ENCODE measurements around the gene DOK3.

The DOK3 gene

DNA sequence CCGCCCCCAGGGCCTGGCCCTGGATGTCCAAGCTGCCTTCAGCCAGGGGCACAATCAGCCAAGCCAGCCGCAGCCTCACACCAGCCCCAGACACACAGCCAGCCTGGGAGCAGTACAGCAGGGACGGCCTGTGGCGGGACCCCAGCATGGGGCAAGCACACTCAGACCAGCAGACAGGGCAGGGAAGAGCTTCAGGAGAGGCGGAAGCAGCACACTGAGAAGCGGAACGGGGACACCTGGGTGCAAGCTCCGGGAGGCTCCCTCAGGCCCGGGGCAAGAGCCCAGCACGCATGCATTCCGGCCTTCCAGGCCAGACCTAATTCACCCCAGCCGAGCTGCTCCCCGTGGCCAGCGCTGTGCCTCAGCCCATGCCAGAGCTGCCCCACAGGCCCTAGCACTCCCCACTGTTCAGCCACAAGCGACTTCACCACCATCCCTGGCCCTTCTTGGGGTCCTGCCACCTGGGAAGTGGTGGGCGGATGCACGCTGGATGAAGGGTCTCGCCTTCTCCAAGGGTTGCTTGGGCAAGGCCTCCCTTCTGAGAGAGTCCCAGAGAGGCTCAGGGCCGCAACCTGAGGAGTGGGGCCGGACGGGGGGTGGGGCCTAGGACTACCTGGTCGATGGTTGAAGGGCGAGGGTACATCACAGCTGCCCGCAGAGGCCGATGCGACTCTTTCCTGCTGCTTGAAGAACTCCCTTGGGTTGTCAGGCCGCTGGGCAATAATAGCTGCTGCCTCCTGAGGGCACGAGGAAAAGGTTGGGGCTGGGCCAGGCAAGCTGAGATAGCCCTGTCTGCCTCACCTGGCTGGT lies 49.6 kb downstream of the DOK3 start:
- DNase-seq (ENCODE audit: extremely low spot score): no peak
- CTCF ChIA-PET: interaction anchor here (0.9 to 8.5 kb wide), 10 partner anchors 8 to 347 kb away, joined by 3 to 123 read pairs (median 3); no protein-coding TSS in a partner anchor
- TF ChIP-seq, protein P1, sequence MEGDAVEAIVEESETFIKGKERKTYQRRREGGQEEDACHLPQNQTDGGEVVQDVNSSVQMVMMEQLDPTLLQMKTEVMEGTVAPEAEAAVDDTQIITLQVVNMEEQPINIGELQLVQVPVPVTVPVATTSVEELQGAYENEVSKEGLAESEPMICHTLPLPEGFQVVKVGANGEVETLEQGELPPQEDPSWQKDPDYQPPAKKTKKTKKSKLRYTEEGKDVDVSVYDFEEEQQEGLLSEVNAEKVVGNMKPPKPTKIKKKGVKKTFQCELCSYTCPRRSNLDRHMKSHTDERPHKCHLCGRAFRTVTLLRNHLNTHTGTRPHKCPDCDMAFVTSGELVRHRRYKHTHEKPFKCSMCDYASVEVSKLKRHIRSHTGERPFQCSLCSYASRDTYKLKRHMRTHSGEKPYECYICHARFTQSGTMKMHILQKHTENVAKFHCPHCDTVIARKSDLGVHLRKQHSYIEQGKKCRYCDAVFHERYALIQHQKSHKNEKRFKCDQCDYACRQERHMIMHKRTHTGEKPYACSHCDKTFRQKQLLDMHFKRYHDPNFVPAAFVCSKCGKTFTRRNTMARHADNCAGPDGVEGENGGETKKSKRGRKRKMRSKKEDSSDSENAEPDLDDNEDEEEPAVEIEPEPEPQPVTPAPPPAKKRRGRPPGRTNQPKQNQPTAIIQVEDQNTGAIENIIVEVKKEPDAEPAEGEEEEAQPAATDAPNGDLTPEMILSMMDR (IDR thresholded peaks at IDR 0.05; ENCODE audit: control extremely low read depth, extremely low read depth, low read depth, missing control alignments): no peak
- POLR2A ChIA-PET: interaction anchor here (0.8 kb wide), 1 partner anchor 15 kb away, joined by 3 read pairs; no protein-coding TSS in a partner anchor

DNA sequence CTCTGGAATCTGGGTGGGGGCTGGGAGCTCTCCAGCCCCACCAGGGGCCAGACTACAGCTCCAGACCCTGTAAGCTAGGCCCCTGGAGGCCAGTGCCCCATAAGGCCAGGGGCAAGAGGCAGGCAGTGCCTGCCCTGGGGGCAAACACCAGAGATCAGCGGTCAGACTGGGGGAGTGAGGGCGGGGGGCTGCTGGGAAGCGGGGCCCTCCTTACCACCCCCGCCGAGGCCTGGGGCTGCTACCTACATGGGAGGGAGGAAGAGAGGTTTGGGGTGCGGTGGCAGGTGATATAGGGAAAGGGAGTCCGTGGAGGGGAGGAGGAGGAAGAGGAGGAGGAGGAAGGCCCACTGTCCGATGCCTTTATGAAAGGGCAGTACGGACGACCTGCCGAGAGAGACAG lies 50.3 kb downstream of the DOK3 start:
- TF ChIP-seq, protein P1 (IDR thresholded peaks at IDR 0.05; ENCODE audit: control extremely low read depth, extremely low read depth, low read depth, missing control alignments): no peak
- POLR2A ChIA-PET: interaction anchor here (0.8 kb wide), 1 partner anchor 16 kb away, joined by 3 read pairs; no protein-coding TSS in a partner anchor
- DNase-seq (ENCODE audit: extremely low spot score): no peak
- CTCF ChIA-PET: interaction anchor here (1.0 to 8.5 kb wide), 8 partner anchors 9 to 346 kb away, joined by 3 to 123 read pairs (median 4); partner anchors contain the start of gene DOK3

- ChIA-PET POLR2A (no interaction called here), CTCF (interaction anchor here (1.0 to 8.5 kb wide), 7 partner anchors 9 to 346 kb away, joined by 3 to 123 read pairs (median 19); partner anchors contain the start of gene DOK3)
- no peak for DNase-seq (ENCODE audit: extremely low spot score)
- TF ChIP-seq, protein P1 (IDR thresholded peaks at IDR 0.05; ENCODE audit: control extremely low read depth, extremely low read depth, low read depth, missing control alignments): no peak
Observed at GRCh38 chr5:177458912-177459350, 50.7 kb downstream of the DOK3 start.

DNA sequence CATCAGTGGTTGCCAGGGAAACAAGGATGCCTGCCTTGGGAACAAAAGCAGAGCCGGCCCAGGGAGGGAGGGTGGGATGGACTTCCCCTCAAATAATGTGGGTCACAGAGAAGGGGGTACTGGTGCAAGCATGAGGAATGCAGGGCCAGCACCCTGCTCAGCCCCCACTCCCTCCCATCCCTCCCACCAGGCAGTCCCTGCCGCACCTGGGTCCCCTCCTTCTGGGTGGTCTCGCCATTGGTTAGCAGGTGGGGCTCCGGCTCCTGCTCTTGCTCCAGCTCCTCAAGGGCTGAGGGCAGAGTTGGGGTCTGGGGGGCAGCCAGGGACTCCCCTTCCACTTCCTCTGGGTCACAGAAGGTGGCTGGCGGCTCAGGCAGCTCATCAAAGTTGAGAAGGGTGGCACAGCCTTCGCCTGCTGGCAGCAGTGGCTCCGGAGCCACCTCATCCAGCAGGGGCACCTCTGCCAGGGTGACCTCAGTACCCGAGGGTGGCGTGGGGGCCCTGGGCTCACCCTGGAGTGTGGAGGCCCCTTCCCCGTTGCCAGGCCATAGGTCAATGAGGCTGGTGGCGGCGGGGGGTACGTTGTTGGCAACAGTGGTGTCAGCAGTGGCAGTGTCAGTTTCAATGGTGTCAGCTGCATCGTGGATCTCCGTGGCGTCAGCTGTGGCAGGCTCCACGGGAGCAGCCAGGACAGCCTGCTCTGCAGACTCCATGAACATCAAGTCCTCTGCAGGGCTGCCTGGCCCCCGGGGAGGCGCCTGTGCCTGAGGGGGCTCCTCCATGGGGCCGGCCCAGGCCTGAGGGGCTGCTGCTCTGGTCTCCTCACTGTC lies 51.6 kb downstream of the DOK3 start:
- TF ChIP-seq, protein P1 (IDR thresholded peaks at IDR 0.05; ENCODE audit: control extremely low read depth, extremely low read depth, low read depth, missing control alignments): no peak
- ChIA-PET CTCF (interaction anchor here (1.0 to 15.6 kb wide), 36 partner anchors 10 to 347 kb away, joined by 3 to 285 read pairs (median 6); partner anchors contain the start of genes DOK3, GRK6, MXD3 and PFN3), POLR2A (interaction anchor here (0.7 to 0.9 kb wide), 2 partner anchors 32 to 372 kb away, joined by 3 read pairs; partner anchors contain the start of gene GRK6)
- no peak for DNase-seq (ENCODE audit: extremely low spot score)

DNA sequence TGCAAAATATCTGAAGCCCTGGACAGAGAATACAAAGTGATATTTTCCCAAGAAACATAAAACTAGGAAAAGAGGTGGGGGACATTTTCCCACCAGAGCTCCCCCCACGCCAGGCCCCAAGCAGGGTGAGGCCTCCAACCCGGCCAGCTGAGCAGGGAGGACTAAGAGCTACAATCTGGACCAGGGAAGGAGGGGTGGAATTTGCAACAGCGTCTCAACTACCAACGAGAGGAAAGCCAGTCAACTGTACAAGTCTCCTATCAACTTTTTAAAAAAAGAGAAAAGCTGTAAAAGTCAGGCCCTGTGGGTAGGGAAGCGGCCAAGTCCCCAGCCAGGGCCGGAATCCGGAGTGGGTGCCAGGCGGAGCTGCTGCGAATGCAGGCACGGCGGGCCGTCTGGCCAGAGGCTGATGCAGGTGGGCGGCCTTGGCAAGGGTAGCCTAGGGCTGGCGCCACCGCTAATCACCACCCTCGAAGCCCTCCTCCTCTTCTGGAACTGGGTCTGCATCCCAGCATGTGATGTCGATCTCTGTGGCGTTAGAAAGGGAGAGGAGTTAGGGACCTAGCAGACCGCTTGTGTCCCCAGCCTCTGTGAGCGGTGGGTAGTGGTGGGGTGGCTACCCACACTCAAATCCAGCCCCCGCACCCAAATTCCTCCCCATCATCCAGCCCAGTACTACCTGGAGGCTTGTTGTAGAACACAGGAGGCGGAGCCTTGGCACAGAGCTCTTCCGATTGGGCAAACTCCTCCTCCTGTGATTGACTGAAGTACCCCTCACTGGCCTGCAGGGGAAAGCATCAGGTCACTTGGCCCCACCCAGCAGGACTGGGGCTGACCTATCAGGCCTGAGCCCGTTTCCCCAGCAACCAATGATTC lies 52.4 kb downstream of the DOK3 start:
- ChIA-PET POLR2A (interaction anchor here (0.8 to 0.9 kb wide), 2 partner anchors 31 to 62 kb away, joined by 3 read pairs; partner anchors contain the start of gene GRK6), CTCF (interaction anchor here (0.6 to 15.6 kb wide), 38 partner anchors 11 to 346 kb away, joined by 3 to 285 read pairs (median 6); partner anchors contain the start of genes DOK3, GRK6, MXD3 and PFN3)
- TF ChIP-seq, protein P1 (IDR thresholded peaks at IDR 0.05; ENCODE audit: control extremely low read depth, extremely low read depth, low read depth, missing control alignments): no peak
- DNase-seq (ENCODE audit: extremely low spot score): peak; percentile 92
